Activated naive CD4-positive, alpha-beta T cell treated with anti-CD3 and anti-CD28 coated beads, Interleukin-2, amount 10 ng/mL, durations not matched to agents 7 days and 5 days (primary cell): Measurements from ENCODE around the gene FBXO46.

Experiments used
- CTCF ChIA-PET: fragments of 350-600 bp; sonication (Branson Sonifier 250); formaldehyde crosslinking; loops from one replicate; lab custom pipeline; 2021; ENCODE audit warnings: antibody characterized with exemption; lab: Charles Lee
- DNase-seq: peaks from one replicate; pipeline ENCODE4 v3.0.0-alpha.2; 2020
- H3K27ac Mint-ChIP-seq: one replicate; pipeline ENCODE4 v1.8.0; 2021; ENCODE audit warnings: mild to moderate bottlenecking, moderate library complexity, mixed read lengths
- H3K27me3 Mint-ChIP-seq: one replicate; pipeline ENCODE4 v1.8.0; 2021; ENCODE audit warnings: mild to moderate bottlenecking, mixed read lengths
- H3K36me3 Mint-ChIP-seq: one replicate; pipeline ENCODE4 v1.8.0; 2021; ENCODE audit warnings: mixed read lengths
- H3K4me1 Mint-ChIP-seq: one replicate; pipeline ENCODE4 v1.8.0; 2021; ENCODE audit warnings: mixed read lengths
- H3K4me3 Mint-ChIP-seq: one replicate; pipeline ENCODE4 v1.8.0; 2021; ENCODE audit warnings: mild to moderate bottlenecking, moderate library complexity, mixed read lengths
- H3K9me3 Mint-ChIP-seq: one replicate; pipeline ENCODE4 v1.8.0; 2021; ENCODE audit warnings: mixed read lengths

Gene FBXO46

GRCh38 chr19:45674946-45675345 is 55.8 kb downstream of the FBXO46 start:
- H3K9me3 Mint-ChIP-seq = no peaks in the 10 kb centered on the region
- H3K4me1 Mint-ChIP-seq = peaks cover 35% of the 10 kb centered on the region
- peaks cover 2% of the 10 kb centered on the region for H3K36me3 Mint-ChIP-seq
- no peak overlapping the region for H3K4me3 Mint-ChIP-seq
- DNase-seq = no peak
- peaks cover 81% of the 10 kb centered on the region for H3K27me3 Mint-ChIP-seq
- CTCF ChIA-PET = no interaction called here
- no peak overlapping the region for H3K27ac Mint-ChIP-seq

GRCh38 chr19:45670670-45671453 is 59.8 kb downstream of the FBXO46 start:
- Mint-ChIP-seq H3K27me3 (peaks cover 74% of the 10 kb centered on the region), H3K4me3 (peak overlapping the region; percentile 23), H3K4me1 (peaks cover 42% of the 10 kb centered on the region), H3K9me3 (no peaks in the 10 kb centered on the region), H3K27ac (no peak overlapping the region), H3K36me3 (peaks cover 2% of the 10 kb centered on the region)
- CTCF ChIA-PET = interaction anchor here (1.0 to 2.0 kb wide), 3 partner anchors 11 to 29 kb away, joined by 3 to 12 read pairs (median 3); partner anchors contain the start of gene QPCTL
- DNase-seq = peak; percentile 73

GRCh38 chr19:45668342-45668871 is 62.3 kb downstream of the FBXO46 start:
- Mint-ChIP-seq H3K4me3 (peak overlapping the region; percentile 73), H3K4me1 (peaks cover 53% of the 10 kb centered on the region), H3K9me3 (no peaks in the 10 kb centered on the region), H3K36me3 (peaks cover 2% of the 10 kb centered on the region), H3K27me3 (peaks cover 62% of the 10 kb centered on the region), H3K27ac (peak overlapping the region; percentile 60)
- CTCF ChIA-PET = interaction anchor here (1.0 to 1.2 kb wide), 2 partner anchors 13 to 26 kb away, joined by 3 to 4 read pairs; no protein-coding TSS in a partner anchor
- DNase-seq = peak; percentile 45

- peak within 1 kb of the TSS; percentile 73 for H3K4me3 Mint-ChIP-seq
- peak; percentile 79 for DNase-seq
- peaks cover 57% of the 10 kb centered on the region for H3K27me3 Mint-ChIP-seq
- H3K9me3 Mint-ChIP-seq = no peaks in the 10 kb centered on the region
- peak within 1 kb of the TSS; percentile 60 for H3K27ac Mint-ChIP-seq
- peaks cover 2% of the 10 kb centered on the region for H3K36me3 Mint-ChIP-seq
- CTCF ChIA-PET = interaction anchor here (1.0 kb wide), 1 partner anchor 25 kb away, joined by 4 read pairs; no protein-coding TSS in a partner anchor
- H3K4me1 Mint-ChIP-seq = peaks cover 53% of the 10 kb centered on the region
Observed at GRCh38 chr19:45667620-45668341, 62.9 kb downstream of the FBXO46 start, which contains the start of gene GIPR. GIPR (plus strand) TSS chr19:45668221; CDS start chr19:45669521, 1,300 bp downstream.

- Mint-ChIP-seq H3K36me3 (no peaks in the 10 kb centered on the region), H3K4me3 (no peak overlapping the region), H3K27me3 (peaks cover 54% of the 10 kb centered on the region), H3K27ac (no peak overlapping the region), H3K4me1 (peaks cover 33% of the 10 kb centered on the region), H3K9me3 (no peaks in the 10 kb centered on the region)
- CTCF ChIA-PET = no interaction called here
- no peak for DNase-seq
Observed at GRCh38 chr19:45664575-45664974, 66.1 kb downstream of the FBXO46 start.

- no peak for DNase-seq
- Mint-ChIP-seq H3K27ac (no peak overlapping the region), H3K27me3 (peaks cover 53% of the 10 kb centered on the region), H3K4me1 (peaks cover 26% of the 10 kb centered on the region), H3K36me3 (no peaks in the 10 kb centered on the region), H3K9me3 (no peaks in the 10 kb centered on the region), H3K4me3 (no peak overlapping the region)
- CTCF ChIA-PET = interaction anchor here (0.7 kb wide), 1 partner anchor 138 kb away, joined by 3 read pairs; no protein-coding TSS in a partner anchor
Observed at GRCh38 chr19:45663800-45664199, 66.9 kb downstream of the FBXO46 start.

GRCh38 chr19:45660636-45661035 is 70.1 kb downstream of the FBXO46 start:
- H3K4me3 Mint-ChIP-seq = no peak overlapping the region
- CTCF ChIA-PET = no interaction called here
- DNase-seq = no peak
- H3K36me3 Mint-ChIP-seq = no peaks in the 10 kb centered on the region
- peaks cover 11% of the 10 kb centered on the region for H3K4me1 Mint-ChIP-seq
- H3K27me3 Mint-ChIP-seq = peaks cover 48% of the 10 kb centered on the region
- H3K27ac Mint-ChIP-seq = peak overlapping the region; percentile 1
- no peaks in the 10 kb centered on the region for H3K9me3 Mint-ChIP-seq
